PC-3 (cell line): Measurements from ENCODE around the gene CHRNB4.

Experiments
- EZH2 ChIP-seq: fragments of 300-600 bp; sonication (generic); IDR thresholded peaks from one replicate; pipeline ENCODE4 v1.6.1; 2017; ENCODE audit warnings: antibody characterized with exemption, mild to moderate bottlenecking, low read length; ENCODE audit not compliant: unreplicated experiment
- EZH2phosphoT487 ChIP-seq: fragments of 300-600 bp; sonication (generic); IDR thresholded peaks from 2 replicates; pipeline ENCODE4 v1.6.1; 2018; ENCODE audit warnings: mild to moderate bottlenecking, antibody characterized with exemption, low read length, borderline replicate concordance
- TF ChIP-seq, protein P1 (sequence below): fragments of 300-600 bp; sonication (generic); conservative IDR thresholded peaks from 2 replicates; pipeline ENCODE4 v1.5.1; 2017; ENCODE audit warnings: antibody characterized with exemption, low read depth, mild to moderate bottlenecking, low read length

DNA sequence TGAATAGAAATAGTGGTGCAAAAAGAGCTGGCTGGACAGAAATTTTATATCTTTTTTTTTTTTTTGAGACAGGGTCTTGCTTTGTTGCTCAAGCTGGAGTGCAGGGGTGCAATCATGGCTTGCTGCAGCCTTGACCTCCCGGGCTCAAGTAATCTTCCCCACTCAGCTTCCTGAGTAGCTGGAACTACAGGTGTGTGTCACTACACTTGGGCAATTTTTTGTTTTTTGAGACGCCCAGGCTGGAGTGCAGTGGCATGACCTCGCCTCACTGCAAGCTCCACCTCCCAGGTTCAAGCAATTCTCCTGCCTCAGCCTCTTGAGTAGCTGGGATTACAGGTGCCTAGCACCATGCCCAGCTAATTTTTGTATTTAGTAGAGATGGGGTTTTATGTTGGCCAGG is 42.7 kb downstream of the CHRNB4 start:
- TF ChIP-seq, protein P1, sequence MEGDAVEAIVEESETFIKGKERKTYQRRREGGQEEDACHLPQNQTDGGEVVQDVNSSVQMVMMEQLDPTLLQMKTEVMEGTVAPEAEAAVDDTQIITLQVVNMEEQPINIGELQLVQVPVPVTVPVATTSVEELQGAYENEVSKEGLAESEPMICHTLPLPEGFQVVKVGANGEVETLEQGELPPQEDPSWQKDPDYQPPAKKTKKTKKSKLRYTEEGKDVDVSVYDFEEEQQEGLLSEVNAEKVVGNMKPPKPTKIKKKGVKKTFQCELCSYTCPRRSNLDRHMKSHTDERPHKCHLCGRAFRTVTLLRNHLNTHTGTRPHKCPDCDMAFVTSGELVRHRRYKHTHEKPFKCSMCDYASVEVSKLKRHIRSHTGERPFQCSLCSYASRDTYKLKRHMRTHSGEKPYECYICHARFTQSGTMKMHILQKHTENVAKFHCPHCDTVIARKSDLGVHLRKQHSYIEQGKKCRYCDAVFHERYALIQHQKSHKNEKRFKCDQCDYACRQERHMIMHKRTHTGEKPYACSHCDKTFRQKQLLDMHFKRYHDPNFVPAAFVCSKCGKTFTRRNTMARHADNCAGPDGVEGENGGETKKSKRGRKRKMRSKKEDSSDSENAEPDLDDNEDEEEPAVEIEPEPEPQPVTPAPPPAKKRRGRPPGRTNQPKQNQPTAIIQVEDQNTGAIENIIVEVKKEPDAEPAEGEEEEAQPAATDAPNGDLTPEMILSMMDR, result no peak
- TF ChIP-seq EZH2phosphoT487 (no peak), EZH2 (no peak)
